Measurements from ENCODE around the gene NSUN2.

DNA sequence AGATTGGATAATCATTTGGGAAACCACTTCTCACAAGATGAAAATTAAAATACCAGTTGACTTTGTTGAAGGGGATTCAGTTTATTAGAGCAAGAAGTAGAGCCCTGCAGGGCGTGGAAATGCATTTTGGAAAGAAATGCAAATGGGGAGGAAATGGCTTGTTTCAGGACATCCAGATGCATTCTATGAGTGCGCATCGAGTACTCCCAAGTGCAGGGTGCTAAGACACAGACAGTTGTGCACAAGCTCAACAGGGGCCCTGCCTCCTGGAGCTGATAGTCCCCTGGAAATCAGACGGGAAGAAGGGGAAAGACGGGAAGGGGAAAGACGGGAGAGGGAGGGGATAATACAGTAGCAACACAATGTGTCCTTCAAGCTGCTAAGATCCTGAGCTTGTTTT, 64.0 kb downstream of the NSUN2 start:
- TF ChIP-seq CTCF (conservative IDR thresholded peaks at IDR 0.05) (no peak), EZH2 (IDR thresholded peaks at IDR 0.05; ENCODE audit: low read depth) (no peak)
